ENCODE measurements around the gene TPP2.

Gene TPP2

GRCh38 chr13:102658660-102659059 lies 61.9 kb downstream of the TPP2 start:
- Mint-ChIP-seq H3K4me3 (peak overlapping the region; percentile 13), H3K36me3 (ENCODE audit: low read depth) (peaks cover 6% of the 10 kb centered on the region), H3K4me1 (peaks cover 24% of the 10 kb centered on the region), H3K27me3 (ENCODE audit: low read depth, poor library complexity) (no peaks in the 10 kb centered on the region), H3K27ac (peak overlapping the region; percentile 74), H3K9me3 (peaks cover 60% of the 10 kb centered on the region)
- no peak for DNase-seq
- TF ChIP-seq CTCF (IDR thresholded peaks at IDR 0.05) = no peak

GRCh38 chr13:102659168-102659713 lies 62.5 kb downstream of the TPP2 start:
- Mint-ChIP-seq H3K9me3 (peaks cover 65% of the 10 kb centered on the region), H3K27me3 (ENCODE audit: low read depth, poor library complexity) (no peaks in the 10 kb centered on the region), H3K36me3 (ENCODE audit: low read depth) (peaks cover 12% of the 10 kb centered on the region), H3K27ac (peak overlapping the region; percentile 74), H3K4me3 (no peak overlapping the region), H3K4me1 (peaks cover 27% of the 10 kb centered on the region)
- TF ChIP-seq CTCF (IDR thresholded peaks at IDR 0.05) = no peak
- DNase-seq = no peak

DNA sequence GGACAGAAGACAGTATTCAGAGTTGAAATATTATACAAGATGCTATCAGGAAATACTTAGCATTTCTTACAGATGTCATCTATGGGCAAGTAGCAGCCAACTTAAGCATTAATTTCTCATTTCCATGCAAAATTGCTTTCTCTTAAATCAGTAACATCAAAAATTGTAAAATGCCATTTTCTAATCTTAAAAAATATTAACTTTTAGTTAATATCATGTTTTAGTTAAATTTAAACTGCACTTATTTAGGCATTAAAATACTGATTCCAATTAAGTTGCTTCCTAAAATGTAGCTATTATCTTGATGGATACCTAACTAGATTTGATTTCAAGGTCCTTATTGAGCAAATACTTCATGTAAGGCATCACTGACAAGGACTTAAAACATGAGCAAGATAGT lies 70.2 kb downstream of the TPP2 start:
- H3K36me3 Mint-ChIP-seq (ENCODE audit: low read depth) = peaks cover 90% of the 10 kb centered on the region
- H3K27me3 Mint-ChIP-seq (ENCODE audit: low read depth, poor library complexity) = peaks cover 8% of the 10 kb centered on the region
- DNase-seq = no peak
- no peak overlapping the region for H3K4me3 Mint-ChIP-seq
- peaks cover 90% of the 10 kb centered on the region for H3K9me3 Mint-ChIP-seq
- TF ChIP-seq CTCF (IDR thresholded peaks at IDR 0.05) = no peak
- peaks cover 22% of the 10 kb centered on the region for H3K4me1 Mint-ChIP-seq
- H3K27ac Mint-ChIP-seq = no peak overlapping the region

GRCh38 chr13:102667911-102668310 lies 71.1 kb downstream of the TPP2 start:
- no peak for DNase-seq
- peaks cover 22% of the 10 kb centered on the region for H3K4me1 Mint-ChIP-seq
- no peak overlapping the region for H3K4me3 Mint-ChIP-seq
- H3K27ac Mint-ChIP-seq = no peak overlapping the region
- peaks cover 98% of the 10 kb centered on the region for H3K36me3 Mint-ChIP-seq (ENCODE audit: low read depth)
- peaks cover 9% of the 10 kb centered on the region for H3K27me3 Mint-ChIP-seq (ENCODE audit: low read depth, poor library complexity)
- H3K9me3 Mint-ChIP-seq = peaks cover 83% of the 10 kb centered on the region
- no peak for TF ChIP-seq CTCF (IDR thresholded peaks at IDR 0.05)

- no peak overlapping the region for H3K4me3 Mint-ChIP-seq
- H3K36me3 Mint-ChIP-seq (ENCODE audit: low read depth) = peaks cover 97% of the 10 kb centered on the region
- H3K4me1 Mint-ChIP-seq = peaks cover 5% of the 10 kb centered on the region
- peaks cover 67% of the 10 kb centered on the region for H3K9me3 Mint-ChIP-seq
- no peak overlapping the region for H3K27ac Mint-ChIP-seq
- TF ChIP-seq CTCF (IDR thresholded peaks at IDR 0.05) = no peak
- H3K27me3 Mint-ChIP-seq (ENCODE audit: low read depth, poor library complexity) = peaks cover 10% of the 10 kb centered on the region
- DNase-seq = no peak
These were observed 73.3 kb downstream of the TPP2 start for GRCh38 chr13:102670130-102670529.

- Mint-ChIP-seq H3K36me3 (ENCODE audit: low read depth) (peaks cover 90% of the 10 kb centered on the region), H3K9me3 (peaks cover 19% of the 10 kb centered on the region)
These were observed 78.3 kb downstream of the TPP2 start for GRCh38 chr13:102675115-102675514.

More at GRCh38 chr13:102675115-102675514, 78.3 kb downstream of the TPP2 start:
- peaks cover 8% of the 10 kb centered on the region for H3K27me3 Mint-ChIP-seq (ENCODE audit: low read depth, poor library complexity)
- H3K4me3 Mint-ChIP-seq = no peak overlapping the region
- no peak for DNase-seq
- TF ChIP-seq CTCF (IDR thresholded peaks at IDR 0.05) = no peak
- no peak overlapping the region for H3K27ac Mint-ChIP-seq
- H3K4me1 Mint-ChIP-seq = peaks cover 22% of the 10 kb centered on the region
